Peyer's patch (tissue), 4 donors: Measurements from ENCODE around the gene NSUN7. TPM values are rescaled to one million over a fixed set of nuclear protein-coding genes. Genes with fewer than 3 reads are reported as not detected.

Source experiments
- DNase-seq, 3 donors: peaks; one replicate each; pipeline ENCODE4 v3.0.0-alpha.2; 2017 to 2019
- H3K27ac ChIP-seq, 4 donors: fragments of 200-600 bp; sonication (generic); one replicate each; pipeline ENCODE4 v1.5.1; 2016 to 2019
- H3K27me3 ChIP-seq, 2 donors: fragments of 200-600 bp; sonication (generic); one replicate each; pipeline ENCODE4 v1.5.1; 2019
- H3K36me3 ChIP-seq, 3 donors: fragments of 200-600 bp; sonication (generic); one replicate each; pipeline ENCODE4 v1.5.1; 2016 to 2019
- H3K4me1 ChIP-seq, 4 donors: fragments of 200-600 bp; sonication (generic); one replicate each; pipeline ENCODE4 v1.5.1; 2016 to 2019
- H3K4me3 ChIP-seq, 4 donors: fragments of 200-600 bp; sonication (generic); 1 replicate in 3 of 4; 2 replicates in 1 of 4; pipeline ENCODE4 v1.5.1; 2016 to 2019; ENCODE audit warnings: mild to moderate bottlenecking in 1 of 4
- H3K9me3 ChIP-seq, 4 donors: fragments of 200-600 bp; sonication (generic); one replicate each; pipeline ENCODE4 v1.5.1; 2016 to 2019; ENCODE audit warnings: mild to moderate bottlenecking in 1 of 4
- POLR2A ChIP-seq, 2 donors: fragments of 450-650 bp; IDR thresholded peaks; one replicate each; pipeline ENCODE4 v1.5.1; 2017; ENCODE audit warnings: antibody characterized with exemption in 2 of 2, mild to moderate bottlenecking in 2 of 2, moderate library complexity in 2 of 2
- total RNA-seq, 4 donors: library from RNA; depleted of rRNA; stranded (reverse); fragments of >200 nt; gene quantifications; one replicate each; pipeline ENCODE4 v1.1.0, GENCODE V29; 2016
- TF ChIP-seq, protein P1 (sequence below), 6 experiments: fragments of 450-650 bp in 4 of 6; fragments of 200-600 bp in 2 of 6; sonication (generic) in 1 of 6; IDR thresholded peaks; one replicate each; pipeline ENCODE4 v1.5.1; 2017 to 2019; ENCODE audit warnings: antibody characterized with exemption in 6 of 6, mild to moderate bottlenecking in 3 of 6, moderate library complexity in 1 of 6

Gene NSUN7
- total RNA-seq, 4 donors from 2014 or later = 4.9 to 10.7 (median 9.7) TPM

DNA sequence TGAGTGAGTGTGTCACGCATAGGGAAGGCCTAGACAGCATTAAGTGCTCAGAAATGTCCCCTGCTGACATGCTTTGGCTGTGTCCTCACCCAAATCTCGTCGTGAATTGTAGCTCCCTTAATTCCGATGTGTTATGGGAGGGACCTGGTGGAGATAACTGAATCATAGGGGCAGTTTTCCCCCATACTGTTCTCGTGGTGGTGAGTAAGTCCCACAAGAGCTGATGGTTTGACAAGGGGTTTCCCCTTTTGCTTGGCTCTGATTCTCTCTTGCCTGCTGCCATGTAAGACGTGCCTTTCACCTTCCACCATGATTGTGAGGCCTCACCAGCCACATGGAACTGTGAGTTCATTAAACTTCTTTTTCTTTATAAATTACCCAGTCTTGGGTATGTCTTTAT lies 78.0 kb downstream of the NSUN7 start:
- TF ChIP-seq, protein P1, sequence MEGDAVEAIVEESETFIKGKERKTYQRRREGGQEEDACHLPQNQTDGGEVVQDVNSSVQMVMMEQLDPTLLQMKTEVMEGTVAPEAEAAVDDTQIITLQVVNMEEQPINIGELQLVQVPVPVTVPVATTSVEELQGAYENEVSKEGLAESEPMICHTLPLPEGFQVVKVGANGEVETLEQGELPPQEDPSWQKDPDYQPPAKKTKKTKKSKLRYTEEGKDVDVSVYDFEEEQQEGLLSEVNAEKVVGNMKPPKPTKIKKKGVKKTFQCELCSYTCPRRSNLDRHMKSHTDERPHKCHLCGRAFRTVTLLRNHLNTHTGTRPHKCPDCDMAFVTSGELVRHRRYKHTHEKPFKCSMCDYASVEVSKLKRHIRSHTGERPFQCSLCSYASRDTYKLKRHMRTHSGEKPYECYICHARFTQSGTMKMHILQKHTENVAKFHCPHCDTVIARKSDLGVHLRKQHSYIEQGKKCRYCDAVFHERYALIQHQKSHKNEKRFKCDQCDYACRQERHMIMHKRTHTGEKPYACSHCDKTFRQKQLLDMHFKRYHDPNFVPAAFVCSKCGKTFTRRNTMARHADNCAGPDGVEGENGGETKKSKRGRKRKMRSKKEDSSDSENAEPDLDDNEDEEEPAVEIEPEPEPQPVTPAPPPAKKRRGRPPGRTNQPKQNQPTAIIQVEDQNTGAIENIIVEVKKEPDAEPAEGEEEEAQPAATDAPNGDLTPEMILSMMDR (IDR thresholded peaks at IDR 0.05) = no peak
- no peak overlapping the region for H3K4me3 ChIP-seq
- peaks cover 0 to 18% (median 0%) of the 10 kb centered on the region in 3 donors for H3K36me3 ChIP-seq
- no peak for DNase-seq
- H3K9me3 ChIP-seq = no peaks in the 10 kb centered on the region
- no peak overlapping the region for H3K27ac ChIP-seq
- no peaks in the 10 kb centered on the region for H3K27me3 ChIP-seq
- H3K4me1 ChIP-seq = no peaks in the 10 kb centered on the region

DNA sequence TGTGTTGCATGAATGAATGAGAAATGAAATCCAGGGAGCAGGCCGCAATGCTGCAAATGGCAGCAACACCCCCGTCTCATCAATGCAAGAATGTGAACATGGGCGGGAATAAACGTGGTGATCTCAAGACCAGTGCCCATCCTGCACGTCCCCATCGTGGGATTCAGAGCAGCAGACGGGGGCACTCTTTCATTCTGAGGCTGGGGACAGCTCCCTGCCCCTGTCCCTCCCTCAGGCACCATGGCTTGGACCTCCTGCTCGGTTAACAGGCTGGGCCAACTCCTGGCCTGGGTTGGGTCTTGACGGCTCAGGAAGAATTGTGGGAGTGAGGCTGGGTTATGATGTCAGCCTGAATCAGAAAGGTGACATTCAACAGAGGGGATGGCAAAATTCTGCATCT lies 78.9 kb downstream of the NSUN7 start:
- Histone ChIP-seq H3K4me1 (no peaks in the 10 kb centered on the region), H3K27ac (no peak overlapping the region), H3K27me3 (no peaks in the 10 kb centered on the region), H3K4me3 (no peak overlapping the region), H3K36me3 (peaks cover 0 to 10% (median 0%) of the 10 kb centered on the region in 3 donors), H3K9me3 (no peaks in the 10 kb centered on the region)
- TF ChIP-seq, protein P1 (IDR thresholded peaks at IDR 0.05) = no peak
- TF ChIP-seq POLR2A (IDR thresholded peaks at IDR 0.05) = no peak
- DNase-seq = no peak

DNA sequence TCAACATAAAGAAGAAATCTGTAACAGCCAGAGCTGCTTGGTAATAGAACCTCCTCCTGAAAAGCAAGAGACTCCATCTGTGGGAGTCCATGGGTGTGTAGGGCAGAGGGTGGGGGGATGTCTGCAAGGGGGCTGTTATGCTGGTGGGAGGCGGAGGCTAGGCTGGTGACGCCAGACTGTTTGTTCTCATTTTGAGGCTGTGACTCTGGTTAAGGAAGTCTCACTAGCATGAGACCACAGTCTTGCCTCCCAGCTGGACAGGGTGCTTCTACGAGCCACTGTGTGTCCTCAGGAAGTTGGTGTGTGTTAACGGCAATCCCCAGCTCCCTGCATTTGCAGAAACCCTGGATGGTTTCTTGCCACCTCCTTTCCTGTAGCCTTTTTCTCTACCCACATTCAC lies 79.8 kb downstream of the NSUN7 start:
- H3K9me3 ChIP-seq = no peaks in the 10 kb centered on the region
- no peak overlapping the region for H3K27ac ChIP-seq
- H3K4me3 ChIP-seq = no peak overlapping the region
- no peaks in the 10 kb centered on the region for H3K27me3 ChIP-seq
- TF ChIP-seq POLR2A (IDR thresholded peaks at IDR 0.05) = no peak
- TF ChIP-seq, protein P1 (IDR thresholded peaks at IDR 0.05) = no peak
- DNase-seq = no peak
- no peaks in the 10 kb centered on the region for H3K4me1 ChIP-seq
- H3K36me3 ChIP-seq = peaks cover 0 to 10% (median 0%) of the 10 kb centered on the region in 3 donors

DNA sequence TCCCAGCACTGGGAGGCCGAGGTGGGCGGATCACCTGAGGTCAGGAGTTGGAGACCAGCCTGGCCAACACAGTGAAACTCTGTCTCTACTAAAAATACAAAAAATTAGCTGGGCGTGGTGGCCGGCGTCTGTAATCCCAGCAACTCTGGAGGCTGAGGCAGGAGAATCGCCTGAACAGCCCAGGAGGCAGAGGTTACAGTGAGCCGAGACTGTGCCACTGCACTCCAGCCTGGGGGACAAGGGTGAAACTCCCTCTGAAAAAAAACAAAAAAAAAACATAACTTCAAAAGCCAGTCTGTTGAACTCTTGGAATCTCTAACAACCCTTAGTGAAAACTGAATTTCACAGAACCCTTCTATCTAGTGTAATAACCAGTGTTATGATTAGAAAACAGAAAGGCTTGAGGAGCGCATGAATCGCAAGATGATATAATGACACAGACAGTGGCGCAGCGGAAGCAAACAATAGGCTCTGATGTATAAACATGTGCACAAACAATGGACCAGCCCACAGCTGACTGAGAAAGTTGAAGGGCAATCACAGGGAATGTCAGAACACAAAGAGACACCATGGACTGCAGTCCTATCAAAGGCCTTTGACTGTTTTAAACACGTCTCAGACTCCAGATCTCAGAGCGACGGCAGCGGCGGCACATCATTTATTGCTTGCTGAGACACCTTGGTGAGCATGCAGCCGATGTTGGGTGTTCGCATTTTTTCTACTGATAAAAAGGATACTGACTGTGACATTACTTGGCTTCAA lies 81.6 kb downstream of the NSUN7 start:
- Histone ChIP-seq H3K4me3 (no peak overlapping the region), H3K9me3 (no peaks in the 10 kb centered on the region), H3K27ac (no peak overlapping the region), H3K4me1 (no peaks in the 10 kb centered on the region), H3K36me3 (peaks cover 0 to 5% (median 0%) of the 10 kb centered on the region in 3 donors), H3K27me3 (no peaks in the 10 kb centered on the region)
- no peak for DNase-seq
- TF ChIP-seq POLR2A (IDR thresholded peaks at IDR 0.05) = no peak
- TF ChIP-seq, protein P1 (IDR thresholded peaks at IDR 0.05) = no peak

DNA sequence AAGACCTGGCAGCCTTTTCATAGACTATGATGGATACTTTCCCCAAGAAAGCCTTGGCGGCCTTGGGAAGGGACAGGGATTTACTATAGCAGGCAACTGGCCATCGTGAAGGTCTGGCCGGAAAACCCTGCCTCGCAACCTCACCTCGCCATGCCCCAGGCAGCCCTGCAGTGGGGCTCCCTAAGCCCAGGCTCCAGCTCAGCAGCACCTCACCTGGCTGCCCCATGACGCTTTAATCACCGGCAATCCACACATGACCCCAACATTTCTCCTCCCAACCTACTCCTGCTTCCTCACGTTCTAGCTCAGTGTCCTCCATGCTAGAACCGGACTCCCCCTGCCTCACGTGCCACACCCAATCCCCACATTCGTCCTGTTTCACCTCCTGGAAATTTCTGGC lies 82.4 kb downstream of the NSUN7 start:
- Histone ChIP-seq H3K36me3 (peaks cover 0 to 5% (median 0%) of the 10 kb centered on the region in 3 donors), H3K27ac (no peak overlapping the region), H3K4me1 (no peaks in the 10 kb centered on the region), H3K27me3 (no peaks in the 10 kb centered on the region), H3K4me3 (no peak overlapping the region), H3K9me3 (no peaks in the 10 kb centered on the region)
- no peak for DNase-seq
- TF ChIP-seq, protein P1 (IDR thresholded peaks at IDR 0.05) = no peak
- TF ChIP-seq POLR2A (IDR thresholded peaks at IDR 0.05) = no peak
